Measurements from ENCODE around the gene TBX4.

Gene TBX4

GRCh38 chr17:61412860-61413660, 39.2 kb upstream of the TBX4 start:
- DNase-seq (ENCODE audit: low read depth in 2 of 3, low spot score in 1 of 3) = no peak

GRCh38 chr17:61413661-61414126, 38.5 kb upstream of the TBX4 start:
- DNase-seq (ENCODE audit: low read depth in 2 of 3, low spot score in 1 of 3) = no peak

GRCh38 chr17:61414141-61414935, 37.9 kb upstream of the TBX4 start:
- no peak for DNase-seq (ENCODE audit: low read depth in 2 of 3, low spot score in 1 of 3)

GRCh38 chr17:61414936-61415251, 37.3 kb upstream of the TBX4 start:
- DNase-seq (ENCODE audit: low read depth in 2 of 3, low spot score in 1 of 3) = no peak

GRCh38 chr17:61415374-61416210, 36.6 kb upstream of the TBX4 start:
- DNase-seq (ENCODE audit: low read depth in 2 of 3, low spot score in 1 of 3) = no peak

- DNase-seq (ENCODE audit: low read depth in 2 of 3, low spot score in 1 of 3) = no peak
Measured at GRCh38 chr17:61416211-61416539, 36.0 kb upstream of the TBX4 start.

- peak in 1 of 3 donors; percentile 63 for DNase-seq (ENCODE audit: low read depth in 2 of 3, low spot score in 1 of 3)
Measured at GRCh38 chr17:61416540-61417363, 35.5 kb upstream of the TBX4 start.

- DNase-seq (ENCODE audit: low read depth in 2 of 3, low spot score in 1 of 3) = no peak
Measured at GRCh38 chr17:61418449-61418848, 33.8 kb upstream of the TBX4 start.

- no peak for DNase-seq (ENCODE audit: low read depth in 2 of 3, low spot score in 1 of 3)
Measured at GRCh38 chr17:61419496-61420046, 32.7 kb upstream of the TBX4 start.

- no peak for DNase-seq (ENCODE audit: low read depth in 2 of 3, low spot score in 1 of 3)
Measured at GRCh38 chr17:61420052-61420451, 32.2 kb upstream of the TBX4 start.

- DNase-seq (ENCODE audit: low read depth in 2 of 3, low spot score in 1 of 3) = no peak
Measured at GRCh38 chr17:61420745-61421398, 31.4 kb upstream of the TBX4 start.

- no peak for DNase-seq (ENCODE audit: low read depth in 2 of 3, low spot score in 1 of 3)
Measured at GRCh38 chr17:61421460-61421859, 30.8 kb upstream of the TBX4 start.

GRCh38 chr17:61422116-61422799, 30.0 kb upstream of the TBX4 start:
- no peak for DNase-seq (ENCODE audit: low read depth in 2 of 3, low spot score in 1 of 3)

- DNase-seq (ENCODE audit: low read depth in 2 of 3, low spot score in 1 of 3) = no peak
Measured at GRCh38 chr17:61422869-61423268, 29.4 kb upstream of the TBX4 start.

GRCh38 chr17:61423967-61424649, 28.1 kb upstream of the TBX4 start:
- no peak for DNase-seq (ENCODE audit: low read depth in 2 of 3, low spot score in 1 of 3)

GRCh38 chr17:61425682-61426481, 26.3 kb upstream of the TBX4 start:
- no peak for DNase-seq (ENCODE audit: low read depth in 2 of 3, low spot score in 1 of 3)

- DNase-seq (ENCODE audit: low read depth in 2 of 3, low spot score in 1 of 3) = no peak
Measured at GRCh38 chr17:61426482-61427304, 25.5 kb upstream of the TBX4 start.
